Muscle layer of colon (tissue), 2 donors: ENCODE measurements around the gene SGF29.
"Not testable (repeated sequence)": the region's sequence is repeated elsewhere in the genome, so short reads cannot be mapped to it uniquely, and the experiment has no call there.

ENCODE experiments used
- H3K27ac ChIP-seq: one replicate; pipeline ENCODE4 v1.7.0; 2013; ENCODE audit warnings: low read depth, mild to moderate bottlenecking, low read length, moderate library complexity
- H3K27me3 ChIP-seq, 2 donors: one replicate each; pipeline ENCODE4 v1.7.0; 2013; ENCODE audit warnings: low read length in 2 of 2, mild to moderate bottlenecking in 2 of 2; ENCODE audit not compliant: insufficient read depth in 2 of 2, control insufficient read depth in 1 of 2
- H3K36me3 ChIP-seq: one replicate; pipeline ENCODE4 v1.7.0; 2013; ENCODE audit warnings: mild to moderate bottlenecking, low read length; ENCODE audit not compliant: insufficient read depth
- H3K4me1 ChIP-seq: one replicate; pipeline ENCODE4 v1.7.0; 2013; ENCODE audit warnings: mild to moderate bottlenecking, low read length; ENCODE audit not compliant: insufficient read depth
- H3K4me3 ChIP-seq, 2 donors: one replicate each; pipeline ENCODE4 v1.7.0; 2013; ENCODE audit warnings: low read length in 2 of 2, low read depth in 1 of 2, mild to moderate bottlenecking in 1 of 2, moderate library complexity in 1 of 2
- H3K9ac ChIP-seq: one replicate; pipeline ENCODE4 v1.7.0; 2013; ENCODE audit warnings: low read length
- H3K9me3 ChIP-seq: one replicate; pipeline ENCODE4 v1.7.0; 2013; ENCODE audit warnings: mild to moderate bottlenecking, low read length
- donor health status: abdominal sarcoma.
- donor health status: Adenocarcinoma of cecum.

The SGF29 gene

DNA sequence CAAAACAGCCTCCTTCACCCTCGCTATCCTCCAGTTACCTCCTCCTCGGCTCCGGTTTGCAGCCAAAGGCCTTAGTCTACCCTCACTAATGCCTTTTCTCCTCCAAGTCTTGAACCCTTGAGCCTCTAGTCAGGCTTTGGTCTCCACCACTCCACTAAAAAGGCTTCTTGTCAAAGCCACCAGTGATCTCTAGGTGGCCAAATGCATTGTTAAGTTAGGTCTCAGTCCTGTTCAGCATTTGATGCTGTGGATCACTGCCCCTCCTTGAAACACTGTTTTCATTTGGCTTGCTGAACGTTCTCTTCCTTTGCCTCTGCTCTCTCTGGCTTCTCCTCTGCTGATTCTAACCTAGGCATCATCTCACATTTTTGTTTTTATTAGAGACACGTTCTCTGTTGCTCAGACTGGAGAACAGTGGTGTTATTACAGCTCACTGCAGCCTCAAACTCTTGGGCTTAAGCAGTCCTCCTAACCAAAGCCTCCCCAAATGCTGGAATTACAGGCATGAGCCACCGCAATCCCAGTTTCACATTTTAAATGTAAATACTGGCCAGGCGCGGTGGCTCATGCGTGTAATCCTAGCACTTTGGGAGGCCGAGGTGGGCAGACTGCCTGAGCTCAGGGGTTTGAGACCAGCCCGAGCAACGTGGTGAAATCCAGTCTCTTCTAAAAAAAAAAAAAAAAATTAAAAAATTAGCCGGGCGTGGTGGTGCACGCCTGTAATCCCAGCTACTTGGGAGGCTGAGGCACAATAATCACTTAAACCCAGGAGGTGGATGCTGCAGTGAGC is 1.1 kb downstream of the SGF29 start:
- Histone ChIP-seq H3K27ac (peak overlapping the region; percentile 58), H3K9me3 (no peaks in the 10 kb centered on the region), H3K9ac (no peak overlapping the region), H3K36me3 (peaks cover 19% of the 10 kb centered on the region), H3K4me3 (peak overlapping the region; percentile 57 to 62), H3K4me1 (peaks cover 9% of the 10 kb centered on the region), H3K27me3 (no peaks in the 10 kb centered on the region)

- Histone ChIP-seq H3K27ac (no peak overlapping the region), H3K4me3 (no peak overlapping the region), H3K4me1 (peaks cover 9% of the 10 kb centered on the region), H3K27me3 (no peaks in the 10 kb centered on the region), H3K9me3 (no peaks in the 10 kb centered on the region), H3K9ac (no peak overlapping the region), H3K36me3 (peaks cover 19% of the 10 kb centered on the region)
Measured at GRCh38 chr16:28555561-28555960, 1.8 kb downstream of the SGF29 start.

- Histone ChIP-seq H3K9me3 (no peaks in the 10 kb centered on the region), H3K27me3 (no peaks in the 10 kb centered on the region), H3K27ac (no peak overlapping the region), H3K9ac (no peak overlapping the region), H3K4me3 (no peak overlapping the region), H3K4me1 (peaks cover 9% of the 10 kb centered on the region), H3K36me3 (peaks cover 19% of the 10 kb centered on the region)
Measured at GRCh38 chr16:28556914-28557320, 3.2 kb downstream of the SGF29 start.

GRCh38 chr16:28558456-28558855 is 4.7 kb downstream of the SGF29 start:
- H3K4me1 ChIP-seq, result peaks cover 9% of the 10 kb centered on the region
- H3K27me3 ChIP-seq, result no peaks in the 10 kb centered on the region
- peaks cover 19% of the 10 kb centered on the region for H3K36me3 ChIP-seq
- no peak overlapping the region for H3K27ac ChIP-seq
- no peak overlapping the region for H3K4me3 ChIP-seq
- H3K9me3 ChIP-seq, result no peaks in the 10 kb centered on the region
- H3K9ac ChIP-seq, result no peak overlapping the region

GRCh38 chr16:28561557-28562187 is 8.0 kb downstream of the SGF29 start:
- no peaks in the 10 kb centered on the region for H3K9me3 ChIP-seq
- no peak overlapping the region for H3K9ac ChIP-seq
- no peak overlapping the region for H3K27ac ChIP-seq

GRCh38 chr16:28562199-28562598 is 8.5 kb downstream of the SGF29 start:
- Histone ChIP-seq H3K4me3 (no peak overlapping the region), H3K27ac (no peak overlapping the region), H3K4me1 (peaks cover 3% of the 10 kb centered on the region), H3K9ac (no peak overlapping the region), H3K36me3 (peaks cover 13% of the 10 kb centered on the region), H3K27me3 (no peaks in the 10 kb centered on the region), H3K9me3 (no peaks in the 10 kb centered on the region)

More at GRCh38 chr16:28561557-28562187, 8.0 kb downstream of the SGF29 start:
- Histone ChIP-seq H3K4me3 (no peak overlapping the region), H3K27me3 (no peaks in the 10 kb centered on the region), H3K36me3 (peaks cover 18% of the 10 kb centered on the region), H3K4me1 (peaks cover 3% of the 10 kb centered on the region)

DNA sequence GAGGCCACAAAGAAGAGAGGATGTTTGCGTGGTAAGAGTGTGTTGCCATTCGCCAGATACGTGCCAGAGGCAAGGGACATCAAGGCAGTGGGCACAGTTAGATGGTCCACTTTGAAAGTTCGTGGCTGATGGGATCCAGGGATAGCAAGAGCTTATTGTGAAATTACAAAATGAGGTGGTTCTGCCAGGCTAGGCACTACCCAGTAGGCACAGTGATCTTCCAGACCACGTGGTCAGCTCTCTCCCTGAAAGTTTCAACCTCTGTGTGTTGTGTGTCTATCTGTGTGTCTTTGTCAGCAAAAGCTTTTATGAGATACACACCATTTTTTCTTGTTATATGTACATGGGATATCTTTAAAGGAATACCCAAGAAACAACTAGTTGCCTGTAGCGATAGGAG is 9.5 kb downstream of the SGF29 start:
- Histone ChIP-seq H3K27ac (no peak overlapping the region), H3K9me3 (no peaks in the 10 kb centered on the region), H3K9ac (no peak overlapping the region), H3K4me1 (no peaks in the 10 kb centered on the region), H3K36me3 (peaks cover 11% of the 10 kb centered on the region), H3K27me3 (no peaks in the 10 kb centered on the region), H3K4me3 (no peak overlapping the region)

DNA sequence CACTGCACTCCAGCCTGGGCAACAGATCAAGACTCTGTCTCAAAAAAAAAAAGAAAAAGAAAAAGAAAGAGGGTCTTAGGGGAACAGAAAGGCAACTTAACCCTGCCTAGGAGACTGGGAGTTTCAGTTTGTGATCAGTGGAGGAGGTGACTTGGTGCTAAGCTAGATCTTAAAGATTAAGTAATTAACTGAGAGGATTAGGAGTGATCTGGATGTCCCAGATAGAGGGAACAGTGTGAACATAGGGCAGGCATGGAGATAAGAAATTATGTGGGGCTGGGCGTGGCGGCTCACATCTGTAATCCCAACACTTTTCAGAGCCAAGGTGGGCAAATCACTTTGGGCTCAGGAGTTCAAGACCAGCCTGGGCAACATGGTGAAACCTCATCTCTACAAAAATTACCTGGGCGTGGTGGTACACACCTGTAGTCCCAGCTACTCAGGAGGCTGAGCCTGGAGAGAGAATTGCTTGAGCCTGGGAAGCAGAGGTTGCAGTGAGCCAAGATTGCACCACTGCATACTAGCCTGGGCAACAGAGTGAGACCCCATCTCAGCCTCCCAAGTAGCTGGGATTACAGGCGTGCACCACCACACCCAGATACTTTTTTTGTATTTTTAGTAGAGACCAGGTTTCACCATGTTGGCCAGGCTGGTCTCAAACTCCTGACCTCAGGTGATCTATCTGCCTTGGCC is 12.7 kb downstream of the SGF29 start:
- H3K36me3 ChIP-seq, H3K27me3 ChIP-seq, H3K4me1 ChIP-seq, H3K4me3 ChIP-seq, H3K9me3 ChIP-seq, H3K27ac ChIP-seq, H3K9ac ChIP-seq: not testable (repeated sequence)

- no peak overlapping the region for H3K27ac ChIP-seq
- no peaks in the 10 kb centered on the region for H3K9me3 ChIP-seq
- H3K4me1 ChIP-seq, result peaks cover 1% of the 10 kb centered on the region
- no peak overlapping the region for H3K9ac ChIP-seq
- H3K4me3 ChIP-seq, result no peak overlapping the region
- no peaks in the 10 kb centered on the region for H3K36me3 ChIP-seq
- H3K27me3 ChIP-seq, result no peaks in the 10 kb centered on the region
Measured at GRCh38 chr16:28567292-28567691, 13.6 kb downstream of the SGF29 start.

GRCh38 chr16:28569021-28569420 is 15.3 kb downstream of the SGF29 start:
- Histone ChIP-seq H3K36me3 (no peaks in the 10 kb centered on the region), H3K4me3 (no peak overlapping the region), H3K9me3 (no peaks in the 10 kb centered on the region), H3K27ac (no peak overlapping the region), H3K4me1 (peaks cover 18% of the 10 kb centered on the region), H3K27me3 (no peaks in the 10 kb centered on the region), H3K9ac (no peak overlapping the region)

DNA sequence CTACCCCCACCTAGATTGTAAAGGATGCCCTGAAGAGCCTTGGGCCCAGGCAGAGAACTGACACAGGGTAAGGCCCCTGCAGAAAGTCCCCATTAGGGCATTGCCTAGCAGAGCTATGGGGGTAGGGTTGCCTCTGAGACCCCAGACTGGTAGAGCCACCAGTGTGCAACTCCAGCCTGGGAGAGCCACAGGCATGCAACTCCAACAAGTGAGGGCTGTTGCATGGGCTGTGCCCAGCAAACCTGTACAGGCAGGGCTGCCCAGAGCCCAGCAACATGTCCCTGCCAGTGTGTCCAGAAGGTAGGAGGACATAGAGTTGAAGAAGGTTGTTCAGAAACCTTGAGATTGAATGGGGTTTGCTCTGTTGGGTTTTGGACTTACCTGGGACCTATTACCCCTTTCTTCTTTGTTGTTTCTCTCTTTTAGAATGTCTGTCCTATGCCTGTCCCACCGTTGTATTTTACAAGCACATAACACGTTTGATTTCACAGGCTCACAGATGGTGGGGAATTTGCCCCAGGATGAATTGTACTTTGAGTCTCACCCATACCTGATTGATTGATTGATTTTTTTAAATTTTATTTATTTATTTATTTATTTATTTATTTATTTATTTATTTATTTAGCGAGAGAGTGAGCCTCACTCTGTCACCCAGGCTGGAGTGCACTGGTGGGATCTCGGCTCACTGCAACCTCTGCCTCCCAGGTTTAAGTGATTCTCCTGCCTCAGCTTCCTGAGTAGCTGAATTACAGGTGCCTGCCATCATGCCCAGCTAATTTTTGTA is 16.4 kb downstream of the SGF29 start:
- Histone ChIP-seq H3K27me3 (no peaks in the 10 kb centered on the region), H3K9me3 (no peaks in the 10 kb centered on the region)

More for the DNA sequence above, 16.4 kb downstream of the SGF29 start:
- no peaks in the 10 kb centered on the region for H3K36me3 ChIP-seq
- H3K9ac ChIP-seq, result no peak overlapping the region
- no peak overlapping the region for H3K4me3 ChIP-seq
- H3K4me1 ChIP-seq, result peaks cover 18% of the 10 kb centered on the region
- H3K27ac ChIP-seq, result no peak overlapping the region
